ENCODE measurements around the gene PARD3B. TPM values are rescaled to one million over a fixed set of nuclear protein-coding genes. Genes with fewer than 3 reads are reported as not detected.

The PARD3B gene
- total RNA-seq, 1 experiment from 2014 or later, result 6.4 TPM

DNA sequence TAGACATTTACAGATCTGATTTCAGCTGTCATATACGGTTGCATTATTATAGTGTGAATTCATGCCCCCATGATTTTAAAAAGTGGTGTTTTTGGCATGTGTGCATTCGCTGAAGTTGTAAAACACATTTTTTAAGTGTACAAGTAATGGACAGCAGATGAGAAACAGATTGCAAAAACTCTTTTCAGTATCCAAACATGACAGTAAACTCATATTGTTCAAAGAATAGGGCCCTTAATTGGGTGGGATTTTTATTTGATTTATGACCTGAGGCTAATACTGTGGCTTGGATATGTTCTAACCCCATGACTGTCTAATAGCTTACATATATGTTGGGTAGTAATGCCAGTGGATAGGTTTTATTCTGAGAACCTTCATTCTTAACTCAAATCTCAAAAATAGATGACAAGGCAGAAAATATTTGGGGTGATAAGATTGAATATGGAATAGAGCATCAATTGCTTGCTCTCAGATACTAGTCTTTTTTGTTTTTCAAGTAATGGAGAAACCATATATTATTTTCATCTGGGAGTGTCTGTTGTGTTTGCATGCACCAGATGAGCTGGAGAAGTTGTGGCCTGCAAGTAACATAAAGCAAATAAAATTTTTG, 118.6 kb downstream of the PARD3B start:
- no peak overlapping the region for H2BK120ac ChIP-seq (ENCODE audit: low read depth, low read length, poor library complexity, severe bottlenecking)
- no peak overlapping the region for H2BK20ac ChIP-seq (ENCODE audit: low read depth, low read length, poor library complexity, severe bottlenecking)
- H3T11ph ChIP-seq (ENCODE audit: low read length), result no peak overlapping the region
- WGBS (ENCODE audit: extremely low coverage, insufficient read length, low lambda C conversion rate), result no CpG with 5 or more reads among the region's 2 CpGs
- no peak overlapping the region; a peak in 1 of 7 replicates for H3K27ac Mint-ChIP-seq
- H2AK5ac ChIP-seq (ENCODE audit: insufficient read length, low read length), result no peak overlapping the region
- peaks cover 8 to 12% of the 10 kb centered on the region in 2 experiments for H3K4me1 Mint-ChIP-seq
- H3K9ac ChIP-seq (ENCODE audit: extremely low read depth, insufficient read length, low read length), result no peak overlapping the region
- H3K4me3 Mint-ChIP-seq, result no peak overlapping the region
- no peak for DNase-seq
- no peak overlapping the region for H3K23ac ChIP-seq (ENCODE audit: insufficient read length, low read depth, low read length)
- no peaks in the 10 kb centered on the region for H3K27me3 ChIP-seq (ENCODE audit: insufficient read depth, low read length)
- peaks cover 3% of the 10 kb centered on the region; the same call in 1 of the 2 replicates for H3K4me1 ChIP-seq (ENCODE audit: insufficient read depth, low read length)
- no peak overlapping the region for H4K5ac ChIP-seq (ENCODE audit: insufficient read length, low read depth, low read length)
- no peaks in the 10 kb centered on the region for H3K23me2 ChIP-seq (ENCODE audit: insufficient read length, low read depth, low read length, poor library complexity, severe bottlenecking)
- no peaks in the 10 kb centered on the region for H3K79me2 ChIP-seq (ENCODE audit: insufficient read depth, low read length)
- no peak overlapping the region for H3K14ac ChIP-seq (ENCODE audit: insufficient read depth, low read length)
- no peak overlapping the region for H2BK12ac ChIP-seq (ENCODE audit: insufficient read length, low read depth, low read length)
- H2BK15ac ChIP-seq (ENCODE audit: low read depth, low read length), result no peak overlapping the region
- H3K4me2 ChIP-seq (ENCODE audit: insufficient read depth, insufficient read length, low read length), result no peak overlapping the region
- TF ChIP-seq, protein P1, sequence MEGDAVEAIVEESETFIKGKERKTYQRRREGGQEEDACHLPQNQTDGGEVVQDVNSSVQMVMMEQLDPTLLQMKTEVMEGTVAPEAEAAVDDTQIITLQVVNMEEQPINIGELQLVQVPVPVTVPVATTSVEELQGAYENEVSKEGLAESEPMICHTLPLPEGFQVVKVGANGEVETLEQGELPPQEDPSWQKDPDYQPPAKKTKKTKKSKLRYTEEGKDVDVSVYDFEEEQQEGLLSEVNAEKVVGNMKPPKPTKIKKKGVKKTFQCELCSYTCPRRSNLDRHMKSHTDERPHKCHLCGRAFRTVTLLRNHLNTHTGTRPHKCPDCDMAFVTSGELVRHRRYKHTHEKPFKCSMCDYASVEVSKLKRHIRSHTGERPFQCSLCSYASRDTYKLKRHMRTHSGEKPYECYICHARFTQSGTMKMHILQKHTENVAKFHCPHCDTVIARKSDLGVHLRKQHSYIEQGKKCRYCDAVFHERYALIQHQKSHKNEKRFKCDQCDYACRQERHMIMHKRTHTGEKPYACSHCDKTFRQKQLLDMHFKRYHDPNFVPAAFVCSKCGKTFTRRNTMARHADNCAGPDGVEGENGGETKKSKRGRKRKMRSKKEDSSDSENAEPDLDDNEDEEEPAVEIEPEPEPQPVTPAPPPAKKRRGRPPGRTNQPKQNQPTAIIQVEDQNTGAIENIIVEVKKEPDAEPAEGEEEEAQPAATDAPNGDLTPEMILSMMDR (conservative IDR thresholded peaks at IDR 0.05), result no peak
- H3K18ac ChIP-seq (ENCODE audit: insufficient read length, low read depth, low read length), result no peak overlapping the region
- H3K27ac ChIP-seq (ENCODE audit: insufficient read length, low read depth, low read length), result no peak overlapping the region
- no peak overlapping the region for H3K4ac ChIP-seq (ENCODE audit: low read depth, low read length)
- H2AFZ ChIP-seq (ENCODE audit: low read length), result no peak overlapping the region
- H3K56ac ChIP-seq (ENCODE audit: insufficient read length, low read depth, low read length), result no peak overlapping the region
- no peaks in the 10 kb centered on the region for H3K27me3 Mint-ChIP-seq (ENCODE audit: low read depth)
- H3K9me3 ChIP-seq (ENCODE audit: control insufficient read depth, low read depth, low read length), result no peaks in the 10 kb centered on the region
- no peaks in the 10 kb centered on the region for H4K20me1 ChIP-seq (ENCODE audit: control insufficient read depth, insufficient read depth, insufficient read length)
- H3K36me3 Mint-ChIP-seq (ENCODE audit: insufficient read depth in 1 of 3, low read depth in 3 of 3), result no peaks in the 10 kb centered on the region
- no peak overlapping the region for H2BK5ac ChIP-seq (ENCODE audit: insufficient read length, low read length)
- no peaks in the 10 kb centered on the region for H3K79me1 ChIP-seq (ENCODE audit: insufficient read depth, low read depth, low read length, poor library complexity, severe bottlenecking)
- no peak overlapping the region for H4K8ac ChIP-seq (replicated peaks; ENCODE audit: insufficient read length, low read depth, low read length)
- H4K91ac ChIP-seq (ENCODE audit: insufficient read length, low read depth, low read length), result no peak overlapping the region
- no peaks in the 10 kb centered on the region for H3K9me3 Mint-ChIP-seq

Data from H9 (cell line).